ENCODE results near the gene SAP30BP. TPM values are rescaled to one million over a fixed set of nuclear protein-coding genes. Genes with fewer than 3 reads are reported as not detected.

Gene SAP30BP
- total RNA-seq = 52.1 TPM

GRCh38 chr17:75666959-75667790 lies at the start of gene SAP30BP, which contains the start of gene RECQL5:
SAP30BP (plus strand) TSS chr17:75667338; CDS start chr17:75667373, 35 bp downstream.
RECQL5 (minus strand) TSS chr17:75667154; CDS start chr17:75666557, 597 bp downstream.

DNA sequence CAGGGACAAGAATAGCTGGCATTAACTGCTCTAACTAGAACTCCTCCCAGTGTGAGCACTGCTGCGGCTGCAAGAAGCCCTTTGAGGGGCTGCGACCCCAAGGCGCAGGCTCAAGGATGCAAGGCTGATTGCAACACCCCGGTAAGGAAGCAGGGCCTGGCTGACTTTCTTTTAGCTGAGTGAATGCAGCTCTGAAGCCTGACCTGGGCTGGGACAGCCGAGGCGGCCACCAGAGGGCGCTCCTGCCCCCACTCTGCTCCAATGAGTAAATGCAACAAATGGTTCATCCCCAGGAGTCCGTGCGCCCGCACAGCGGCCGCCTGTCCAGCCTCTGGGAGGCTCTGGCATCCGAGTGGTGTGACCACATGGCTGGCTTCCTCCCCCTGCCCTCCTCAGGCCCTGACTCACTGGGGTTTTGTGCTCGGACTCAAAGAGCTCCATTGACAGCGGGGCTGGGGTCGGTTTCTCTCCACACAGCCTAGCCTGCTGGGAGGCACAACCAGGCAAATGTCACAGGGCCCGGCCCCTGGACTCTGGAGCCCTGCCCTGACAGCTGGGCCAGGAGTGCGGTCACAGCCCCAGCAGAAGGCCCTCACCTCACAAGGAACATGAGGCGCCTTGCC lies 34.2 kb upstream of the SAP30BP start, which contains the start of gene SMIM5:
TSS of gene SMIM5 (plus strand) at position 572 of the 623 bp plus-strand sequence. CDS start 6,768 bp downstream, outside the sequence.

GRCh38 chr17:75720656-75721462 lies 53.7 kb downstream of the SAP30BP start, which contains the start of gene ITGB4:
ITGB4 (plus strand) TSS chr17:75721459; CDS start chr17:75724704, 3,245 bp downstream.

Other genes starting within 250 kb of the SAP30BP start
- 31.4 TPM for gene TMEM94, start 210.7 kb upstream of the SAP30BP start, total RNA-seq
- 9.0 TPM for gene CASKIN2, start 151.8 kb upstream of the SAP30BP start, total RNA-seq
- gene TSEN54, start 150.8 kb upstream of the SAP30BP start, total RNA-seq = 10.4 TPM
- gene LLGL2, start 141.6 kb upstream of the SAP30BP start, total RNA-seq = 0.92 TPM
- 15.7 TPM for gene MYO15B, start 79.5 kb upstream of the SAP30BP start, total RNA-seq
- 1.4 TPM for gene SMIM5, start 33.9 kb upstream of the SAP30BP start, total RNA-seq
- gene RECQL5, start 184 bp upstream of the SAP30BP start, total RNA-seq = 15.0 TPM
- 4.4 TPM for gene ITGB4, start 54.1 kb downstream of the SAP30BP start, total RNA-seq
- 8.5 TPM for gene GALK1, start 97.9 kb downstream of the SAP30BP start, total RNA-seq
- gene UNK, start 117.5 kb downstream of the SAP30BP start, total RNA-seq = 31.1 TPM
- 2.5 TPM for gene UNC13D, start 177.1 kb downstream of the SAP30BP start, total RNA-seq
- gene WBP2, start 188.0 kb downstream of the SAP30BP start, total RNA-seq = 52.1 TPM
- gene TRIM47, start 211.2 kb downstream of the SAP30BP start, total RNA-seq = 15.2 TPM
- gene TRIM65, start 229.6 kb downstream of the SAP30BP start, total RNA-seq = 10.6 TPM
- gene MRPL38, start 237.5 kb downstream of the SAP30BP start, total RNA-seq = 37.4 TPM

Measured in diencephalon (tissue), 1 donor.